Loucy (cell line): ENCODE data around the gene NUMB.

Source experiments
- H2AFZ ChIP-seq: fragments of 200-600 bp; sonication (generic); 2 replicates; pipeline ENCODE4 v1.6.0; 2016; ENCODE audit warnings: antibody characterized with exemption, mild to moderate bottlenecking, low read length, moderate library complexity
- H3F3A ChIP-seq: fragments of 200-600 bp; 2 replicates; pipeline ENCODE4 v1.6.0; 2016; ENCODE audit warnings: antibody characterized with exemption, low read depth, mild to moderate bottlenecking
- H3K27me3 ChIP-seq: fragments of 200-600 bp; sonication (generic); 2 replicates; pipeline ENCODE4 v1.6.1; 2014; ENCODE audit warnings: low read length, mild to moderate bottlenecking; ENCODE audit not compliant: insufficient read depth, poor library complexity, severe bottlenecking
- H3K36me3 ChIP-seq: fragments of 200-600 bp; sonication (generic); 2 replicates; pipeline ENCODE4 v1.6.1; 2016; ENCODE audit warnings: low read length; ENCODE audit not compliant: insufficient read depth
- H3K4me1 ChIP-seq: fragments of 200-600 bp; sonication (generic); 2 replicates; pipeline ENCODE4 v1.5.1; 2014; ENCODE audit warnings: low read length, mild to moderate bottlenecking; ENCODE audit not compliant: insufficient read depth, poor library complexity, severe bottlenecking
- H3K4me2 ChIP-seq: fragments of 200-600 bp; sonication (generic); 2 replicates; pipeline ENCODE4 v1.6.0; 2014; ENCODE audit warnings: antibody characterized with exemption, low read length, low read depth, mild to moderate bottlenecking; ENCODE audit not compliant: poor library complexity, severe bottlenecking
- H3K4me3 ChIP-seq: fragments of 200-600 bp; sonication (generic); 2 replicates; pipeline ENCODE4 v1.5.1; 2014; ENCODE audit warnings: low read length, mild to moderate bottlenecking, mixed read lengths; ENCODE audit not compliant: poor library complexity, severe bottlenecking
- H3K79me2 ChIP-seq: fragments of 200-600 bp; sonication (generic); 2 replicates; pipeline ENCODE4 v1.6.1; 2014; ENCODE audit warnings: low read length; ENCODE audit not compliant: insufficient read depth
- H3K9ac ChIP-seq: fragments of 200-600 bp; sonication (generic); 2 replicates; pipeline ENCODE4 v1.6.0; 2014; ENCODE audit warnings: mild to moderate bottlenecking, low read depth, low read length, moderate library complexity; ENCODE audit not compliant: poor library complexity, severe bottlenecking
- H3K9me2 ChIP-seq: fragments of 200-600 bp; sonication (generic); replicated peaks from 2 replicates; pipeline ENCODE4 v1.6.1; 2016; ENCODE audit warnings: low read depth, low read length, mixed read lengths
- H3K9me3 ChIP-seq: fragments of 200-600 bp; sonication (generic); 2 replicates; pipeline ENCODE4 v1.6.1; 2014; ENCODE audit warnings: mild to moderate bottlenecking, antibody characterized with exemption, low read length, low read depth; ENCODE audit not compliant: insufficient read depth
- H4K20me1 ChIP-seq: fragments of 200-600 bp; sonication (generic); 2 replicates; pipeline ENCODE4 v1.6.0; 2014; ENCODE audit warnings: antibody characterized with exemption, low read length, mild to moderate bottlenecking; ENCODE audit not compliant: insufficient read depth, poor library complexity, severe bottlenecking
- CTCF ChIP-seq: fragments of 200-600 bp; sonication (generic); conservative IDR thresholded peaks from 2 replicates; pipeline ENCODE4 v1.5.1; 2014; ENCODE audit warnings: mild to moderate bottlenecking, antibody characterized with exemption, low read length
- EZH2phosphoT487 ChIP-seq: fragments of 200-600 bp; IDR thresholded peaks from 2 replicates; pipeline ENCODE4 v1.6.1; 2018; ENCODE audit warnings: antibody characterized with exemption, mild to moderate bottlenecking, moderate library complexity, borderline replicate concordance

The NUMB gene

GRCh38 chr14:73290279-73290678 lies 168.1 kb downstream of the NUMB start:
- Histone ChIP-seq H3K4me3 (no peak overlapping the region), H3F3A (no peaks in the 10 kb centered on the region), H3K4me1 (no peaks in the 10 kb centered on the region), H3K4me2 (no peak overlapping the region), H3K9me2 (no peaks in the 10 kb centered on the region), H3K79me2 (no peaks in the 10 kb centered on the region), H3K27me3 (no peaks in the 10 kb centered on the region), H3K9ac (no peak overlapping the region), H2AFZ (no peak overlapping the region), H4K20me1 (no peaks in the 10 kb centered on the region), H3K36me3 (peaks cover 61% of the 10 kb centered on the region; the same call in 1 of the 2 replicates), H3K9me3 (no peaks in the 10 kb centered on the region)
- TF ChIP-seq CTCF (no peak), EZH2phosphoT487 (no peak)

- Histone ChIP-seq H3K79me2 (no peaks in the 10 kb centered on the region), H4K20me1 (no peaks in the 10 kb centered on the region), H3K4me3 (no peak overlapping the region), H3K4me1 (no peaks in the 10 kb centered on the region), H3F3A (no peaks in the 10 kb centered on the region), H3K4me2 (no peak overlapping the region), H3K9ac (no peak overlapping the region), H2AFZ (no peak overlapping the region), H3K9me2 (no peaks in the 10 kb centered on the region), H3K9me3 (no peaks in the 10 kb centered on the region), H3K27me3 (no peaks in the 10 kb centered on the region), H3K36me3 (peaks cover 66% of the 10 kb centered on the region; the same call in 1 of the 2 replicates)
- TF ChIP-seq EZH2phosphoT487 = no peak
- no peak for TF ChIP-seq CTCF
Observed at GRCh38 chr14:73289729-73290128, 168.6 kb downstream of the NUMB start.

- TF ChIP-seq EZH2phosphoT487 = no peak
- TF ChIP-seq CTCF = no peak
- no peaks in the 10 kb centered on the region for H3F3A ChIP-seq
- H3K4me2 ChIP-seq = no peak overlapping the region
- no peak overlapping the region for H2AFZ ChIP-seq
- H3K79me2 ChIP-seq = no peaks in the 10 kb centered on the region
- H3K9me2 ChIP-seq = no peaks in the 10 kb centered on the region
- H3K36me3 ChIP-seq = peaks cover 67% of the 10 kb centered on the region; the same call in 1 of the 2 replicates
- H3K4me3 ChIP-seq = no peak overlapping the region
- H3K4me1 ChIP-seq = no peaks in the 10 kb centered on the region
- no peak overlapping the region for H3K9ac ChIP-seq
- H3K9me3 ChIP-seq = no peaks in the 10 kb centered on the region
- H3K27me3 ChIP-seq = no peaks in the 10 kb centered on the region
- H4K20me1 ChIP-seq = no peaks in the 10 kb centered on the region
Observed at GRCh38 chr14:73289308-73289707, 169.0 kb downstream of the NUMB start.
